ENCODE data around the gene PEX5L. TPM values are rescaled to one million over a fixed set of nuclear protein-coding genes. Genes with fewer than 3 reads are reported as not detected.

PEX5L gene
- total and polyA plus RNA-seq, 2 experiments from 2014 or later, result 6.3 to 7.0 TPM

DNA sequence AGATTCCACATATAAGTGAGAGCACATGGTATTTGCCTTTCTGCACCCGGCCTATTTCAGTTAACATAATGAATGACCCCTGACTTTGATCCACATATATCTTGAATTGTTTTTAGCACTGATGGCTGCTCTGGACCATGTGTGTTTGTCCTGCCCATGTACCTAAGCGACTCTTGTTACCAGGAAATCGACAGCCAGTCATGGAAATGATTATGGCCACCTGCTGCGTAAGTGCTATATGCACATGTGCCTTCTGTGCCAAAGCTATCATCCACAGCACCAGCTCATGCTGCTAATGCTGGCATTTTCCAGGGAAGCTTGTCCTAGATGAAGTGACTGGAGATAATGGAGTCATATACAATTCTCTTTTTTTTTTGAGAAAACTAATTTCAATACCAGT is 103.7 kb downstream of the PEX5L start:
- Histone ChIP-seq H4K20me1 (replicated peaks; ENCODE audit: insufficient read depth) (no peaks in the 10 kb centered on the region), H3K27ac (ENCODE audit: low read depth) (no peak overlapping the region), H3K36me3 (ENCODE audit: insufficient read depth) (no peaks in the 10 kb centered on the region), H3F3A (replicated peaks; ENCODE audit: low read depth) (no peaks in the 10 kb centered on the region), H3K4me1 (ENCODE audit: insufficient read depth) (peaks cover 4% of the 10 kb centered on the region; the same call in 1 of the 2 replicates), H3K79me2 (replicated peaks; ENCODE audit: insufficient read depth) (no peaks in the 10 kb centered on the region), H3K9me2 (ENCODE audit: insufficient read depth) (peaks cover 6% of the 10 kb centered on the region; the same call in 1 of the 2 replicates), H2AFZ (no peak overlapping the region), H3K27me3 (ENCODE audit: insufficient read depth) (no peaks in the 10 kb centered on the region), H3K4me2 (no peak overlapping the region), H3K4me3 (no peak overlapping the region)
- Mint-ChIP-seq H3K36me3 (ENCODE audit: low read depth) (no peaks in the 10 kb centered on the region), H3K9me3 (no peaks in the 10 kb centered on the region), H3K27me3 (ENCODE audit: insufficient read depth, low read depth, poor library complexity) (no peaks in the 10 kb centered on the region), H3K4me3 (no peak overlapping the region), H3K4me1 (peaks cover 9% of the 10 kb centered on the region; the same call in 2 of the 3 replicates), H3K27ac (no peak overlapping the region)
- DNase-seq (ENCODE audit: low spot score), result no peak
- TF ChIP-seq JUNB (IDR thresholded peaks at IDR 0.05; ENCODE audit: unreplicated experiment) (no peak), EZH2phosphoT487 (IDR thresholded peaks at IDR 0.05; ENCODE audit: unreplicated experiment) (no peak), ZNF331 (CRISPR knock-in tag; IDR thresholded peaks at IDR 0.05; ENCODE audit: low read depth) (no peak), POLR2AphosphoS5 (IDR thresholded peaks at IDR 0.05; ENCODE audit: low read depth) (no peak), ZNF114 (CRISPR knock-in tag; IDR thresholded peaks at IDR 0.05) (no peak), EZH2 (IDR thresholded peaks at IDR 0.05; ENCODE audit: low read depth, unreplicated experiment) (no peak), NANOG (IDR thresholded peaks at IDR 0.05; ENCODE audit: borderline replicate concordance) (no peak), STAT1 (IDR thresholded peaks at IDR 0.05; ENCODE audit: unreplicated experiment) (no peak), CREB1 (CRISPR knock-in tag; IDR thresholded peaks at IDR 0.05; ENCODE audit: low read depth) (no peak)
- TF ChIP-seq, protein P1, sequence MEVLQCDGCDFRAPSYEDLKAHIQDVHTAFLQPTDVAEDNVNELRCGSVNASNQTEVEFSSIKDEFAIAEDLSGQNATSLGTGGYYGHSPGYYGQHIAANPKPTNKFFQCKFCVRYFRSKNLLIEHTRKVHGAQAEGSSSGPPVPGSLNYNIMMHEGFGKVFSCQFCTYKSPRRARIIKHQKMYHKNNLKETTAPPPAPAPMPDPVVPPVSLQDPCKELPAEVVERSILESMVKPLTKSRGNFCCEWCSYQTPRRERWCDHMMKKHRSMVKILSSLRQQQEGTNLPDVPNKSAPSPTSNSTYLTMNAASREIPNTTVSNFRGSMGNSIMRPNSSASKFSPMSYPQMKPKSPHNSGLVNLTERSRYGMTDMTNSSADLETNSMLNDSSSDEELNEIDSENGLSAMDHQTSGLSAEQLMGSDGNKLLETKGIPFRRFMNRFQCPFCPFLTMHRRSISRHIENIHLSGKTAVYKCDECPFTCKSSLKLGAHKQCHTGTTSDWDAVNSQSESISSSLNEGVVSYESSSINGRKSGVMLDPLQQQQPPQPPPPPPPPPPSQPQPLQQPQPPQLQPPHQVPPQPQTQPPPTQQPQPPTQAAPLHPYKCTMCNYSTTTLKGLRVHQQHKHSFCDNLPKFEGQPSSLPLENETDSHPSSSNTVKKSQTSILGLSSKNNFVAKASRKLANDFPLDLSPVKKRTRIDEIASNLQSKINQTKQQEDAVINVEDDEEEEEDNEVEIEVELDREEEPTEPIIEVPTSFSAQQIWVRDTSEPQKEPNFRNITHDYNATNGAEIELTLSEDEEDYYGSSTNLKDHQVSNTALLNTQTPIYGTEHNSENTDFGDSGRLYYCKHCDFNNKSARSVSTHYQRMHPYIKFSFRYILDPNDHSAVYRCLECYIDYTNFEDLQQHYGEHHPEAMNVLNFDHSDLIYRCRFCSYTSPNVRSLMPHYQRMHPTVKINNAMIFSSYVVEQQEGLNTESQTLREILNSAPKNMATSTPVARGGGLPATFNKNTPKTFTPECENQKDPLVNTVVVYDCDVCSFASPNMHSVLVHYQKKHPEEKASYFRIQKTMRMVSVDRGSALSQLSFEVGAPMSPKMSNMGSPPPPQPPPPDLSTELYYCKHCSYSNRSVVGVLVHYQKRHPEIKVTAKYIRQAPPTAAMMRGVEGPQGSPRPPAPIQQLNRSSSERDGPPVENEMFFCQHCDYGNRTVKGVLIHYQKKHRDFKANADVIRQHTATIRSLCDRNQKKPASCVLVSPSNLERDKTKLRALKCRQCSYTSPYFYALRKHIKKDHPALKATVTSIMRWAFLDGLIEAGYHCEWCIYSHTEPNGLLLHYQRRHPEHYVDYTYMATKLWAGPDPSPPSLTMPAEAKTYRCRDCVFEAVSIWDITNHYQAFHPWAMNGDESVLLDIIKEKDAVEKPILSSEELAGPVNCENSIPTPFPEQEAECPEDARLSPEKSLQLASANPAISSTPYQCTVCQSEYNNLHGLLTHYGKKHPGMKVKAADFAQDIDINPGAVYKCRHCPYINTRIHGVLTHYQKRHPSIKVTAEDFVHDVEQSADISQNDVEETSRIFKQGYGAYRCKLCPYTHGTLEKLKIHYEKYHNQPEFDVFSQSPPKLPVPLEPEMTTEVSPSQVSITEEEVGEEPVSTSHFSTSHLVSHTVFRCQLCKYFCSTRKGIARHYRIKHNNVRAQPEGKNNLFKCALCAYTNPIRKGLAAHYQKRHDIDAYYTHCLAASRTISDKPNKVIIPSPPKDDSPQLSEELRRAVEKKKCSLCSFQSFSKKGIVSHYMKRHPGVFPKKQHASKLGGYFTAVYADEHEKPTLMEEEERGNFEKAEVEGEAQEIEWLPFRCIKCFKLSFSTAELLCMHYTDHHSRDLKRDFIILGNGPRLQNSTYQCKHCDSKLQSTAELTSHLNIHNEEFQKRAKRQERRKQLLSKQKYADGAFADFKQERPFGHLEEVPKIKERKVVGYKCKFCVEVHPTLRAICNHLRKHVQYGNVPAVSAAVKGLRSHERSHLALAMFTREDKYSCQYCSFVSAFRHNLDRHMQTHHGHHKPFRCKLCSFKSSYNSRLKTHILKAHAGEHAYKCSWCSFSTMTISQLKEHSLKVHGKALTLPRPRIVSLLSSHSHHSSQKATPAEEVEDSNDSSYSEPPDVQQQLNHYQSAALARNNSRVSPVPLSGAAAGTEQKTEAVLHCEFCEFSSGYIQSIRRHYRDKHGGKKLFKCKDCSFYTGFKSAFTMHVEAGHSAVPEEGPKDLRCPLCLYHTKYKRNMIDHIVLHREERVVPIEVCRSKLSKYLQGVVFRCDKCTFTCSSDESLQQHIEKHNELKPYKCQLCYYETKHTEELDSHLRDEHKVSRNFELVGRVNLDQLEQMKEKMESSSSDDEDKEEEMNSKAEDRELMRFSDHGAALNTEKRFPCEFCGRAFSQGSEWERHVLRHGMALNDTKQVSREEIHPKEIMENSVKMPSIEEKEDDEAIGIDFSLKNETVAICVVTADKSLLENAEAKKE (CRISPR knock-in tag; IDR thresholded peaks at IDR 0.05), result no peak
- TF ChIP-seq, protein P2, sequence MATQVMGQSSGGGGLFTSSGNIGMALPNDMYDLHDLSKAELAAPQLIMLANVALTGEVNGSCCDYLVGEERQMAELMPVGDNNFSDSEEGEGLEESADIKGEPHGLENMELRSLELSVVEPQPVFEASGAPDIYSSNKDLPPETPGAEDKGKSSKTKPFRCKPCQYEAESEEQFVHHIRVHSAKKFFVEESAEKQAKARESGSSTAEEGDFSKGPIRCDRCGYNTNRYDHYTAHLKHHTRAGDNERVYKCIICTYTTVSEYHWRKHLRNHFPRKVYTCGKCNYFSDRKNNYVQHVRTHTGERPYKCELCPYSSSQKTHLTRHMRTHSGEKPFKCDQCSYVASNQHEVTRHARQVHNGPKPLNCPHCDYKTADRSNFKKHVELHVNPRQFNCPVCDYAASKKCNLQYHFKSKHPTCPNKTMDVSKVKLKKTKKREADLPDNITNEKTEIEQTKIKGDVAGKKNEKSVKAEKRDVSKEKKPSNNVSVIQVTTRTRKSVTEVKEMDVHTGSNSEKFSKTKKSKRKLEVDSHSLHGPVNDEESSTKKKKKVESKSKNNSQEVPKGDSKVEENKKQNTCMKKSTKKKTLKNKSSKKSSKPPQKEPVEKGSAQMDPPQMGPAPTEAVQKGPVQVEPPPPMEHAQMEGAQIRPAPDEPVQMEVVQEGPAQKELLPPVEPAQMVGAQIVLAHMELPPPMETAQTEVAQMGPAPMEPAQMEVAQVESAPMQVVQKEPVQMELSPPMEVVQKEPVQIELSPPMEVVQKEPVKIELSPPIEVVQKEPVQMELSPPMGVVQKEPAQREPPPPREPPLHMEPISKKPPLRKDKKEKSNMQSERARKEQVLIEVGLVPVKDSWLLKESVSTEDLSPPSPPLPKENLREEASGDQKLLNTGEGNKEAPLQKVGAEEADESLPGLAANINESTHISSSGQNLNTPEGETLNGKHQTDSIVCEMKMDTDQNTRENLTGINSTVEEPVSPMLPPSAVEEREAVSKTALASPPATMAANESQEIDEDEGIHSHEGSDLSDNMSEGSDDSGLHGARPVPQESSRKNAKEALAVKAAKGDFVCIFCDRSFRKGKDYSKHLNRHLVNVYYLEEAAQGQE (IDR thresholded peaks at IDR 0.05; ENCODE audit: unreplicated experiment), result no peak
- TF ChIP-seq, protein P3, sequence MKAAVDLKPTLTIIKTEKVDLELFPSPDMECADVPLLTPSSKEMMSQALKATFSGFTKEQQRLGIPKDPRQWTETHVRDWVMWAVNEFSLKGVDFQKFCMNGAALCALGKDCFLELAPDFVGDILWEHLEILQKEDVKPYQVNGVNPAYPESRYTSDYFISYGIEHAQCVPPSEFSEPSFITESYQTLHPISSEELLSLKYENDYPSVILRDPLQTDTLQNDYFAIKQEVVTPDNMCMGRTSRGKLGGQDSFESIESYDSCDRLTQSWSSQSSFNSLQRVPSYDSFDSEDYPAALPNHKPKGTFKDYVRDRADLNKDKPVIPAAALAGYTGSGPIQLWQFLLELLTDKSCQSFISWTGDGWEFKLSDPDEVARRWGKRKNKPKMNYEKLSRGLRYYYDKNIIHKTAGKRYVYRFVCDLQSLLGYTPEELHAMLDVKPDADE (IDR thresholded peaks at IDR 0.05), result no peak
- no peak for ATAC-seq
